HL-60/S4 (cell line): ENCODE data around the gene GTPBP1.

Source experiments
- in situ Hi-C: fragments of 300-500 bp; cut with MboI; formaldehyde crosslinking; loops from 2 replicates; pipeline ENCODE4 v1.14.3; 2022; ENCODE audit warnings: low sequenced_read_pairs

Gene GTPBP1

DNA sequence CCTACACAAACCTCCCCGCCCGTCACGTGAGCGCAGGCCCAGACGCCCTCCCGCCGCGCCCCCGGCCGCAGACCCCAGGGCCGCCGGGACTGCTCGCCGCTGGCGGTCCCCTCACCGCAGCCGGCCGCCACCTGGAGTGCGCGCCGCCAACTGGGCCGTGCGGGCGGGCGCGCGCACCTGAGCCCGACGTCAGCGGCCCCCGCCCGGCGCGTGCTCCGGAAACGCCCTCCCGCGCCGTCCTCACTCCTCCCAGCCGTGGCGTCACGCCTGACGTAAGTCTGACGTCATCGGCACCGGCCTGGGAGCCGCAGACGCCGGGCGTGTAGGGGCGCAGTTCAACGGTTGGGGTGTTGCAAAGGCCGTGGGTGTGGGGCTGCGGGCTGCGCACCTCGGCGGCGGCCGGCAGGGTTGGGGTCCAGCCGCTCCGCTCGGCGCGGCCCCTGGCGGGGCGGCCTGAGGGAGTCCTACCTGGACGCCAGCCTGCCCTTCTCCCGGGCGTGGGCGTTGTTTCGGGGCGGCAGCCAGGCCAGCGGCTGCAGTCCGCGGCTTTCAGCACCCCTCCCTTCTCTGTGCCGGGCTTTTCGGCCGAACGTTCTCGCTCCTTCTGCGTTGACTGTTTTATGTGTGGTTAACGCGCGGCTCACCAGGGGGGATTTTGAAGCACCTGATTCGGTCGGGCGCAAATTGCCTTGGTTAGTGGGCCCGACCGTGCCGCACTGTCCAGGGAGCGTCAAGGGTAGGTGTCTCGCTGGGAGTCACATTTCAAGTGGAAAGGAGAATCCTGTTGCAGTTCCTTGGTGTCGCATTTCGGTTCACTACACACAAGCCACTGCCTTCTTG, 4.7 kb upstream of the GTPBP1 start, which contains the start of gene JOSD1:
Gene JOSD1 (minus strand): TSS at position 155 of the 840 bp plus-strand sequence. CDS start 956 bp downstream, outside the sequence.
- in situ Hi-C loops = no loop called here

DNA sequence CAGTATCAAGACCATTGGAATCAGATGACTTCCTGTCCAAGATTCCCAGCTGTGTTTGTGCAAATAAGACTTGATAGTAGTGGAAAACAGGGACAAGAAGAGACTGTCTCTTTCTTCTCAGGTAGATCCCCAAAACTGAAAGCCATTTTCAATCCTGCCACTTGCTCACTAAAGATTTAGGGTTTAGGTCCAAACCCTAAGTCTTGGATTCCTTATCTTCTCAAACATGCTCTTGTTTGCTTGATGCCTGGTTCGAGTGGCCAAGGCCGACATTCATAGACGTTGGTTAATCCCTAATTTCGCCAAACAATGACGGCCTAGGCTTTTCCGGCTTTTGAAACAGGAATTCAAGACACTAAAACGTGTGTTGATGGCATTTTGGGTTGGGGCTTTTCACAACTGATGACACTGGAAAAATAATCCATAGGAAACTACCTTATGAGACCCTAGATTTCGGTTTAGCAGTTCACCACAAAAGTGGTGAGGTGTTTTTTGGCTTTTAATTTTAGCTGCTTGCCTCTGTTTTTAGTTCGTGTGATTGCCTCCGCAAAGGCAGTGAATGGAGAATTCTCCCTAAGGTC, 1.0 kb upstream of the GTPBP1 start:
- in situ Hi-C loops = no loop called here

DNA sequence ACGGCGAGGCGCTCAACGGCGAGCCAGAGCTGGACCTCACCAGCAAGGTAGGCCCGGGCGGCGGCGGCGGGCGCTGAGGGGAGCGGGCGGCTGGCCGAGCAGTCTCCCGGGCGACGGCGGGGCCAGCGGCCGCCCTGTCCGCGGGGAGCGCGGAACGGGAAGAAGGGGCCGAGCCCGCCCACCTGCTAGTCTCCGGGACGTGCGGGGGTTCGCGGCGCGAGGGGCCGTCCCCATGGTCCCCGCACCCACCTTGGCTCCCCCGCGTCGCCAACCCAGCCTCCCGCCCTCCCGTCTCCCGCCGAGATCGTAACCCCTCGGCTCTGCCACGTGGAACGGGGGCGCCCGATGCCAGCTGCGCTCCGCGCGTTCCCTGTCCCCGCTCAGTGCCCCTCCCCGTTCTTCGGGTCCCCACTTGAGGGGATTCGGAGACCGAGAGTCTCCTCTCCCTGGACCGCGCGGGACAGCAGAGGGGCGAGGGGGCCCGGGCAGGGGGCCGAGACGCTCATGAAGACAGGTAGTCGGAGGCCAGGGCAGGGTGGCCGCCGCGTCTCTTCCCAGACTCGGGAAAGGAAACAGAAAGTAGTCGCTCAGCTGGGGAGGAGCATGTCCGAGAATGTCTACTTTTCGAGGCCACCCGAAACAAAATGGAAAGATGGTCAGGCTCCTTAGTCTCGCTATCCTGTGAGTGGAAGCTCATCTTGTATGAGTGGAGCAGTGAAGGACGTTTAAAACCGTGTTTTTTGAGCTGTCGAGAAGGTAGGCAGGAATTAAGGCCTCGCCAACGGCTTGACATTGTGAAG, 557 bp downstream of the GTPBP1 start:
- in situ Hi-C loops = no loop called here

DNA sequence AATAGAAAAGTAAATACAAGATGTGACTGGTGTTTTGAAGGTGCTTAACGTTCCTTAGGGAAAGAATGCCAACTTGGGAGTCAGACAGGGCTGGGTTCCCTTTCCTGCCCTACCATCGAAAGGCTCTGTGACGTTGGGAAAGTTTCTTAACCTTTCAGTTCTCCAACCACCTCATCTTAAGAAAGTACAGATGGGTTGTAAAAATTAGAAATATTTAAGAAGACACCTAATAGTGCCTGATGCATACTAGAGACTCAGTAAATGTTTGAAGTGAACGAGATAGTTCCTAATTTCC, 1.1 kb downstream of the GTPBP1 start:
- in situ Hi-C loops = no loop called here

DNA sequence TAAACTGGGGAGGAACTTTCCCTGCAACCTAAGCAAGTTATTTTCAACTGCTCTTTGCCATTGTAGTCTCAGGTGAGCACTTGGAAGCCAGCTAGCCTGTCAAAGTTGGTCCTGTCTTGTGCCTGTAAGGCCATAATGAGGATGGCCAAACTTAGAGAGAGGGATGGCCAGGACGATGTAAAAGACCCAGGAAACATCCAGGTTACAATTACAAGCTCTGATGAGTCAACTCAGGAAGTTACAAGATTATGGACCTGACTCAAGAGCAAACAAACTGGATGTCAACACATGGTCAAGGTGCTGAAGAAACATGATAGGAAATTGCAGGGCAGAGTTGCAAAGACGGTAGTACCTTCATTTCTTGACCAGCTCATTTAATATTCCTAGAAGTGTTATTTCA, 1.6 kb downstream of the GTPBP1 start:
- in situ Hi-C loops = no loop called here

DNA sequence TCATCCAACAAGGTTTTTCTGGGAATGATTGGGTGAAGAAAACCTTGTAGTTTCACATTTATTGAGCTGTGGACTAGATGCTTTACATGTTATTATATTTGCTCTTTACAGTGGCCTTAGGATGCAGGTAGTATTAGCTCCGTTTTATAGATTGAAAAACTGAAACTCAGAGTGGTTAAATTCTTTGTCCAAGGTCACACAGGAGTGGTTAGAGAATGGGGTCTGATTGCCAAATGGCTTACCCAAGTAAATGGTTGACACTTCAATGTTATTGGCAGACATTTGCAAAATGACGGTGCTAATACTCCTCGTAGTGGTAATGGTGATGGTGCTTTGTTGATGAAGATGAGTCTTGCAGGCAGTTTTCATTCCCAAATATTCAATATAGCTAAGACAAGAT, 2.2 kb downstream of the GTPBP1 start:
- in situ Hi-C loops = no loop called here

DNA sequence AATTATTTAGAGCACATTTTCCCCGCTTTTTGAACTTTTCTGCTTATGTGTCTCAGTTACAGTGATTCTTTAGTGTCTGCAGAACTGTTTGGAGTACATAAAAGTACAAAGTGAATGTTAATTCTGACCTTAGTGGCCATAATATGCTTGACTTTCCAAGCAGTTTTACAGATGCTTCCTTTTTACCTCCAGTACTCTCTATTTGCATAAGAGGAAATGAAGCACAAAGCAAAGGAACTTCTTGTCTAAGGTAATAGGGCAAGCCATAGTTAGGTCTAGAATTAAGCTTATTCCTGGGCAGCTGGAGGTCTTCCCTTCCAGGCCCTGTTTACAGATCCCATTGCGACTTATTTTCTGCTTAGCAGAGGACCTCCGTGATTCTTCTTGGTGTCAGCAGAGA, 3.6 kb downstream of the GTPBP1 start:
- in situ Hi-C loops = no loop called here

DNA sequence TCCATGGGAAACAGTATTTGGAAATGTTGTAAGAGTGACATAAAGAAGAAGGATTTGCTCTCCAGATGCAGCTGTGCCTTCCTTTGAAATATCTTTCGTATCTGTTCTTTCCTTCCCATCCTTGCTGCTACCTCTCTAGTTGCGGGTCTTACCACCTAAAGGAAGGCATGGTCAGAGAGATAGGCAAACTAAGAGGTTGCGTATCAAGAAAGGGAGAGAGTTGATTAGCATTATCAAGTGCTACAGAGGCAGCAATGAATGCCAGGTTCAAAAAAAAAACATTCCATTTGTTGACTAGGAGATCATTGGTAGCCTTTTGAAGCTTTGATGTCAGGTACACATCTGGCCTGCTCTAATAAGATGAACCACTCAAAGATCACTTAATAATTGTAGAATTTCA, 4.6 kb downstream of the GTPBP1 start:
- in situ Hi-C loops = no loop called here

DNA sequence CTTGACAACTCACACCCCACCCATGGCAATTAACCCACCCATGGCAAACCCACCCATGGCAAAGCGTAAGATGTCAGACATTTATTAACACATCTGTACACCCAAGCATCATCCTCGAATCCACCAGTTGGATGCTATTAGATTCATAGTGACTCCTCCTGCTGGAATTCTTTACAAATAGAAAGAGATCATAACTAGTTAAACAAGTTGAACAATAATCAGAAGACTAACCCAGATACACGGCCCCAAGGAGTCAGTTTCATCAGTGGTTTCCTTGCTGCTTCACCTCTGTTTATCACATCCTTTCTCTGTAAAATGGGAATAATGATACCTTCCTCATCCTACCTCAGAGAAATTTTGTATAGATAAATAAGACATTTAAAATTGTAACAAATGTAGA, 5.1 kb downstream of the GTPBP1 start:
- in situ Hi-C loops = no loop called here

DNA sequence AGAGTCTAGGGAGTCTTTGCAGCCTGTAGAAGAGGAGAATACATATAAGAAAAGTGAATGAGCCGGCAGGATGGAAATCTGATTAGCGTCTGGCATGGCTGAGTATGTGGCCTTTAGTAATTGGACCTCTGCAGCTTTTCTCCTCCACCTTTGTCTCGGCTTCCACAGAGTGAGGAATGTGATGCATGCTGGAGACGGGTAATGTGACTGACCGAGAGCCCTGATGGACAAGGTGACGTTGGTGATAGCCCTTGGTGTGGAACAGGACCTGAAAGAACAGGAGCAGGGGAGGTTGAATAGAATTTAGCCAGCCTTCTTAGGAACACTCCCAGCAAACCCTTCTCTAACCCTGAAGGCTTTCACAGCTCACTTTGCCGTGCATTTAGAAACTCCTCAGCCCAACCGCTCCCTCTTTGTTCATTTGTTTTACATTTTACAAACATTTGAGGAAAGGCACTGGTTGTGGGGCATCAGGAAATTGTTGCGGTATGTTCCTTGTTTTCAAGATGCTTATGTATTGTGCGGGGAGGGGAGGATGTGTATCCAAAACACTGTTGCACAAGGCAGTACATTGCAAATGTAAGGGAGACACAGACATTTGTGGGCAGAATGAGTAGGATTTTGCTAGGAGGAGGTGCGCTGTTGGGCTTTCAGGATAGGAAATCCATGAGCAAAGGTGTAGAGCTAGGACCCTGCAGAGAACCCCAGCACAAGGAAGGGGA, 6.9 kb downstream of the GTPBP1 start:
- in situ Hi-C loops = no loop called here

DNA sequence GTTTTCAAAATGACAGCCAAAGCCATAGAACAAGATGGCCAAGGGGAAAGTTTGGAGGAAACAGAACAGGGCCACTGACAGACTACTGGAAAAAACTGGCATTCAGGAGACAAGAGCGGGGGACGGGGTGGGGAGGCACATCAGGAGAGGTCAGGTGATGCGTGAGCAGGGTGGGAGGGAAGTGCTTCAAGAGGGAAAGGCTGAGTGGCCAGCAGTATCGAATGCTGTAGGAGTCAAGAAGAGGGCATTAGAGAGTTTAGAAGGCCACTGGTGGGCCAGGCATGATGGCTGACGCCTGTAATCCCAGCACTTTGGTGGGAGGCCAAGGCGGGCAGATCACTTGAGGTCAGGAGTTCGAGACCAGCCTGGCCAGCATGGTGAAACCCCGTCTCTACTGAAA, 8.2 kb downstream of the GTPBP1 start:
- in situ Hi-C loops = no loop called here

DNA sequence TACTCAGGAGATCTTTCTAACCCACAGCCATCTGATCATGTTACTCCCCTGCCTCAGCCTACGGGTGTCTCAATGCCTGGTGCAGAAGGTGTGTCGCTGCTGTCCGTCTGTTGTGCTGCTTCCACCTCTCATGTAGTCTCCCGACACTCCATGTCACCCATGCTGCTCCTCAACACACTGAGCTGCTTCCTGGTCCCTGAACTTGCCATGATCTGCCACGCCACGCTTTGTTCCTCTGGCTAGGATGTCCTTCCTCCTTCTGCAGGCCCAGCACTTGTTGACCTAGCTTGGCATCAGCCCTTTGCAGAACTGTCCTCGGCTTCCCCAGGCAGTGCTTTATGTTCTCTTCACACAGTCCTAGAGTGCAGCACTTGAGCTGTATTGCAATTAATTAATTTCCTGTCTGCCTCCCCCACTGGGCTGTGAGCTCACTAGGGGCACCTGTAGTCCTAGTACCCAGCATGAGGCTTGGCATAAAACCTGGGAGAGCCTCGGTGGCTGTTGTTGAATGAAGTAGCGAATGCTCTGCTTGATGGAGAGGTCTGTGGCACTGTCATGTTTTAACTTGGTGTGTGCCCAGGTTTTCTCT, 9.5 kb downstream of the GTPBP1 start:
- in situ Hi-C loops = no loop called here

DNA sequence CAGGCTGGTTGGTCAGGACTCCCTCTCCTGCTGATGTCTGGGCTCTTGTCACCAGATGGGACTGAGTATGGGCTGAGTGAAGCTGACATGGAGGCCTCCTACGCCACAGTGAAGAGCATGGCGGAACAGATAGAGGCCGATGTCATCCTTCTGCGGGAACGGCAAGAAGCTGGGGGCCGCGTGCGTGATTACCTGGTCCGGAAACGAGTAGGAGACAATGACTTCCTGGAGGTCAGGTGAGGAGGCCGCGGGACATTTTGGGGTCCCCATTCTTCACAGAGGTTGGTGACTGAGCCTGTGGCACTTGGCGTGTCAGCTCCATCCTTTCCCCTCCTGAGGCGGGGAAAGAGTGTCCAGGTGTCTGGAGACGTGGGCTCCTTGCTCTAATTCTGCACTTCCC, 10.1 kb downstream of the GTPBP1 start:
- in situ Hi-C loops = no loop called here

DNA sequence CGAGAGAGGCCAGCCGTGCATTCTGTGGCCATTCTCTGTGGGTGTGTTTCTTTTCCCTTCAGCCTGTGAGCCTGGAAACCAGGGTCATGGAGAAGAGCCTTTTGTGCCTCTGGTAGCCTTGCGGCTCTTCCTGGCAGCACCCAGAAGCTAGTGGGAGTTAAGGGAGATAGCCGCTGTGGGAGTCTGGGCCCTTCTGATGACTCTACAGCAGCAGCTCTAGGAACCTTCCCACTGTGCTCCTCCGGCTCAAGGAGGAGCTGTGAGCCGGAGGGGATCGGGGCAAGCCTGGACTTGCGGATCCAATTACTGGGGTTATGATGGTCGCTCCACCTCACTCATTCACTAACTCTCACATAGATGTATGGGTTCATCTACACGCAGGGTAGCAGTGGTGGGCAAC, 10.5 kb downstream of the GTPBP1 start:
- in situ Hi-C loops = no loop called here

DNA sequence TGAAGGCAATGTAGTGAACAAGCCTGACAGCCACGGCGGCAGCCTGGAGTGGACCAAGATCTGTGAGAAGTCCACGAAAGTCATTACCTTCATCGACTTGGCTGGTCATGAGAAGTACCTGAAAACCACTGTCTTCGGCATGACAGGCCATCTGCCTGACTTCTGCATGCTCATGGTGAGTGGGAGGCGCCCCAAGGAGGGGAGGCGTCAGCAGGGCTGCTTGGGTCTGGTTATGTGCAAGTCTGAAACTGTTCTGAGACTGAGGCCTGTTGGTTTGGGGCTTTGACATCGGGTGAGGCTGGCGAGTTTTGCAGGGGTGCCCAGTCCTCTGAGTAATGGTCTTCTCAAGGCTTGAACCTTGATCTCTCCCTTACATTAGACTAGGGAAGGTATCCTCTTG, 11.1 kb downstream of the GTPBP1 start:
- in situ Hi-C loops = no loop called here

DNA sequence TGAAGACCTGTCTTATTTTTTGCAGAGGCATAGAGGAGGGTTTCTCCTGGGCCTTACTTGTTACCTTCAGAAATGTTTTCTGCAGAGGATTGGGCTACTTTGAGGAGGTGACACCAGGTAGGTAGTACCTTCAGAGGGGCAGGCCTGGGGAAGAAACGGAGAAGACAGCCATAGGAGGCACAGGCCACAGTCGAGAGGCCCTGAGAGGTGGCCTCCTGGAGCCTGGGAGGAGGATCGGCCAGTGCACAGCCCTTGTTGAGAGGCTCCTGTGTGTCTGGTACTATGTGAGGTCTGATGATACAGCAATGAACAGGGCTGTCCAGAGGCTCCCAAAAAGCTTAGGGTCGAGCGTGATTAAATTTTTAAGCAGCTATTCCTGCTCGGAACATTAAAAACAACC, 11.5 kb downstream of the GTPBP1 start:
- in situ Hi-C loops = no loop called here

DNA sequence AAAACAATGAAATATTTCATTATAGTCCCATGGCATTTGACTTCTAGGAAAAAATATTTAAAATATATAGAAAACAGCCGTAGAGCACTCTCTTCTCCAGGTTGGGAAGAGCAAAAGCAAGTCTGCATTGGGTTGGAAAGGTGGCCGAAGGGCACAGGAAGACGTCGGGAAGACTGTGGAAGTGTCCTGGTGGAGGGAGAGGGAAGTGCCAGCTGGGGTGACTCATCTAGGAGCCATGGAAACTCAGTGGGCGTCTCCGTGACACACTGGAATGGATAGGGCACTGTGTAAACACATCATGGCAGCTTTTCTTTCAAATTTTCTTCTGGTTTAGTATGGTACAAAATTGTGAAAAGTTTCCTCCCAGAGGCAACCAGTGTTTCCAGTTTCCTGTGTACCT, 12.7 kb downstream of the GTPBP1 start:
- in situ Hi-C loops = no loop called here

DNA sequence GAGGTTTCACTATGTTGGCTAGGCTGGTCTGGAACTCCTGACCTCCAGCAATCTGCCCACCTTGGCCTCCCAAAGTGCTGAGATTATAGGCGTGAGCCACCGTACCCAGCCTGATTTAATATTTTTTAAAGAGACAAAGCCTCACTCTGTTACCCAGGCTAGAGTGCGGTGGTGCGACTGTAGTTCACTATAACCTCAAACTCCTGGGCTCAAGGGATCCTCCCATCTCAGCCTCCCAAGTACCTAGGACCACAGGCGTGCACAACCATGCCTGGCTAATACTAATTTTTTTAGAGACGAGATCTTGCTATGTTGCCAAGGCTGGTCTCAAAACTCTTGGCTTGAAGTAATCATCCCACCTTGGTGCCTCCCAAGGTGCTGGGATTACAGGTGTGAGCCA, 13.5 kb downstream of the GTPBP1 start:
- in situ Hi-C loops = no loop called here

DNA sequence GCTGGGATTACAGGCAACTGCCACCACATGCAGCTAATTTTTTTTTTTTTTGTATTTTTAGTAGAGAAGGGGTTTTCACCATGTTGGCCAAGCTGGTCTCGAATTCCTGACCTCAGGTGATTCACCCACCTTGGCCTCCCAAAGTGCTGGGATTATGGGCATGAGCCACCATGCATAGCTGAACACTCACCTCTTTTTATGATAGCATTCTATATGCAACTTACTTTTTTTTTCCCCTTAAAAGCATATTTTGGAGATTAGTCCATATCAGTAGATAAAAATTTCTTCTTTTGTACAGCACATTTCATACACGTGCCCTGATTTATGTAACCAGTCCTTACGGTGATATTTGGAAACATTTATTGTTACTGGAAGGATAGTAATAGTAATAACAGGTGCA, 14.6 kb downstream of the GTPBP1 start:
- in situ Hi-C loops = no loop called here

DNA sequence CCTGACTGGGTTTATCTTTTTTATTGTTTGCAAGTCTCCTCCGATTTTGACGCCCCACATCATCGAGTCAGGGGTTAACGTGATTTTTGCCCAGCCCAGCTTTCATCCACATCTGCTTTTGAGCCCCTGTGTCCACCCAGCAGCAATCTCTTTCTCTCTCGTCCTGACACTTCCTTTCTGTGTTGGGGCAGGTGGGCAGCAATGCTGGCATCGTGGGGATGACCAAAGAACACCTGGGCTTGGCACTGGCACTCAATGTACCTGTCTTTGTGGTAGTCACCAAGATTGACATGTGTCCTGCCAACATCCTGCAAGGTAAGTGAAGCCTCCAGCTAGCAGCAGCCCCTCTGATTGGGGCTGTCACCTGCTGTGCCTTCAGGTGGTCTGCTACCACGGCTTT, 15.8 kb downstream of the GTPBP1 start:
- in situ Hi-C loops = no loop called here

DNA sequence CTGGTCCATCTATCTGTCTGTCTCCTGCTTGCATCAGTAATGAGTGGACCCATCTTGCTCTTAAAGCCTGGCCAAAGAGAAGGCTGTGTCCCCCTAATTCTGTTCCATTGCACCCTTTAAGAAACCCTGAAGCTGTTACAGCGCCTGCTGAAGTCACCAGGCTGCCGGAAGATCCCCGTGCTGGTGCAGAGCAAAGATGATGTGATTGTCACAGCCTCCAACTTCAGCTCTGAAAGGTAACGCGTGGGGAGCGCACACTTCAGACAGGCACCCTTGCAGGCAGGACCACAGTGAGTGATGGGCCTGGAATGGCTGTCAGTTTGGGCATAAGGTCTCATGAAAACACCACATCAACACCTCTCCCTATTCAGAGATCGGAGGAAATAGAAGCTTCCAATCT, 18.4 kb downstream of the GTPBP1 start:
- in situ Hi-C loops = no loop called here
